ENCODE measurements around the gene EIPR1. TPM values are rescaled to one million over a fixed set of nuclear protein-coding genes. Genes with fewer than 3 reads are reported as not detected.

The EIPR1 gene
- total RNA-seq, 1 experiment from 2014 or later = 36.9 TPM

GRCh38 chr2:3192281-3192818, 185.3 kb downstream of the EIPR1 start:
- Histone ChIP-seq H3K4me3 (ENCODE audit: low read depth, low read length) (no peak overlapping the region), H3K27me3 (replicated peaks; ENCODE audit: control insufficient read depth, insufficient read depth, low read length) (no peaks in the 10 kb centered on the region), H3K4me1 (no peaks in the 10 kb centered on the region), H3K36me3 (ENCODE audit: control insufficient read depth, insufficient read depth, low read length) (no peaks in the 10 kb centered on the region; the same call in 1 of the 2 replicates), H3K9me3 (no peaks in the 10 kb centered on the region)
- no TSS peak for BruUV-seq (replicated peaks)
- H3K27ac Mint-ChIP-seq (ENCODE audit: unreplicated experiment) = no peak overlapping the region
- TF ChIP-seq CTCF (IDR thresholded peaks at IDR 0.05; ENCODE audit: insufficient read depth in 1 of 2, low read depth in 1 of 2, low read length in 1 of 2, severe bottlenecking in 1 of 2, unreplicated experiment in 1 of 2) = no peak
- no peaks in the 10 kb centered on the region for H3K4me1 Mint-ChIP-seq (ENCODE audit: low read depth, unreplicated experiment)
- CTCF ChIA-PET = no interaction called here
- H3K9me3 Mint-ChIP-seq (ENCODE audit: unreplicated experiment) = no peaks in the 10 kb centered on the region
- no peak overlapping the region for H3K4me3 Mint-ChIP-seq (ENCODE audit: unreplicated experiment)
- intact Hi-C loops (cut with micrococcal nuclease; ENCODE audit: unreplicated experiment) = no loop called here
- POLR2A ChIA-PET = no interaction called here
- DNase-seq = no peak
- peaks cover 6% of the 10 kb centered on the region for H3K36me3 Mint-ChIP-seq (ENCODE audit: insufficient read depth, unreplicated experiment)
- H3K27me3 Mint-ChIP-seq (ENCODE audit: insufficient read depth, unreplicated experiment) = no peaks in the 10 kb centered on the region

- Mint-ChIP-seq H3K36me3 (ENCODE audit: insufficient read depth, unreplicated experiment) (peaks cover 12% of the 10 kb centered on the region), H3K4me3 (ENCODE audit: unreplicated experiment) (no peak overlapping the region), H3K27me3 (ENCODE audit: insufficient read depth, unreplicated experiment) (no peaks in the 10 kb centered on the region), H3K27ac (ENCODE audit: unreplicated experiment) (no peak overlapping the region), H3K4me1 (ENCODE audit: low read depth, unreplicated experiment) (no peaks in the 10 kb centered on the region), H3K9me3 (ENCODE audit: unreplicated experiment) (no peaks in the 10 kb centered on the region)
- TF ChIP-seq CTCF (IDR thresholded peaks at IDR 0.05; ENCODE audit: insufficient read depth in 1 of 2, low read depth in 1 of 2, low read length in 1 of 2, severe bottlenecking in 1 of 2, unreplicated experiment in 1 of 2) = no peak
- DNase-seq = no peak
- intact Hi-C loops (cut with micrococcal nuclease; ENCODE audit: unreplicated experiment) = no loop called here
- Histone ChIP-seq H3K9me3 (no peaks in the 10 kb centered on the region), H3K36me3 (ENCODE audit: control insufficient read depth, insufficient read depth, low read length) (no peaks in the 10 kb centered on the region; the same call in 1 of the 2 replicates), H3K4me1 (no peaks in the 10 kb centered on the region), H3K27me3 (replicated peaks; ENCODE audit: control insufficient read depth, insufficient read depth, low read length) (no peaks in the 10 kb centered on the region), H3K4me3 (ENCODE audit: low read depth, low read length) (no peak overlapping the region)
- ChIA-PET CTCF (no interaction called here), POLR2A (no interaction called here)
- BruUV-seq (replicated peaks) = no TSS peak
Observed at GRCh38 chr2:3189961-3190360, 187.7 kb downstream of the EIPR1 start.

- no peaks in the 10 kb centered on the region for H3K4me1 Mint-ChIP-seq (ENCODE audit: low read depth, unreplicated experiment)
- DNase-seq = no peak
- no peak overlapping the region for H3K4me3 ChIP-seq (ENCODE audit: low read depth, low read length)
- intact Hi-C loops (cut with micrococcal nuclease; ENCODE audit: unreplicated experiment) = no loop called here
- no peak overlapping the region for H3K4me3 Mint-ChIP-seq (ENCODE audit: unreplicated experiment)
- no peak overlapping the region for H3K27ac Mint-ChIP-seq (ENCODE audit: unreplicated experiment)
- no peaks in the 10 kb centered on the region; the same call in 1 of the 2 replicates for H3K36me3 ChIP-seq (ENCODE audit: control insufficient read depth, insufficient read depth, low read length)
- no peaks in the 10 kb centered on the region for H3K27me3 Mint-ChIP-seq (ENCODE audit: insufficient read depth, unreplicated experiment)
- no peaks in the 10 kb centered on the region for H3K4me1 ChIP-seq
- peaks cover 15% of the 10 kb centered on the region for H3K36me3 Mint-ChIP-seq (ENCODE audit: insufficient read depth, unreplicated experiment)
- TF ChIP-seq CTCF (IDR thresholded peaks at IDR 0.05; ENCODE audit: insufficient read depth in 1 of 2, low read depth in 1 of 2, low read length in 1 of 2, severe bottlenecking in 1 of 2, unreplicated experiment in 1 of 2) = no peak
- ChIA-PET CTCF (no interaction called here), POLR2A (no interaction called here)
- no TSS peak for BruUV-seq (replicated peaks)
- H3K27me3 ChIP-seq (replicated peaks; ENCODE audit: control insufficient read depth, insufficient read depth, low read length) = no peaks in the 10 kb centered on the region
- H3K9me3 ChIP-seq = no peaks in the 10 kb centered on the region
- no peaks in the 10 kb centered on the region for H3K9me3 Mint-ChIP-seq (ENCODE audit: unreplicated experiment)
Observed at GRCh38 chr2:3189076-3189591, 188.5 kb downstream of the EIPR1 start.
